Measurements from ENCODE around the gene CST4.
"Not testable (repeated sequence)": the region's sequence is repeated elsewhere in the genome, so short reads cannot be mapped to it uniquely, and the experiment has no call there.

Gene CST4

DNA sequence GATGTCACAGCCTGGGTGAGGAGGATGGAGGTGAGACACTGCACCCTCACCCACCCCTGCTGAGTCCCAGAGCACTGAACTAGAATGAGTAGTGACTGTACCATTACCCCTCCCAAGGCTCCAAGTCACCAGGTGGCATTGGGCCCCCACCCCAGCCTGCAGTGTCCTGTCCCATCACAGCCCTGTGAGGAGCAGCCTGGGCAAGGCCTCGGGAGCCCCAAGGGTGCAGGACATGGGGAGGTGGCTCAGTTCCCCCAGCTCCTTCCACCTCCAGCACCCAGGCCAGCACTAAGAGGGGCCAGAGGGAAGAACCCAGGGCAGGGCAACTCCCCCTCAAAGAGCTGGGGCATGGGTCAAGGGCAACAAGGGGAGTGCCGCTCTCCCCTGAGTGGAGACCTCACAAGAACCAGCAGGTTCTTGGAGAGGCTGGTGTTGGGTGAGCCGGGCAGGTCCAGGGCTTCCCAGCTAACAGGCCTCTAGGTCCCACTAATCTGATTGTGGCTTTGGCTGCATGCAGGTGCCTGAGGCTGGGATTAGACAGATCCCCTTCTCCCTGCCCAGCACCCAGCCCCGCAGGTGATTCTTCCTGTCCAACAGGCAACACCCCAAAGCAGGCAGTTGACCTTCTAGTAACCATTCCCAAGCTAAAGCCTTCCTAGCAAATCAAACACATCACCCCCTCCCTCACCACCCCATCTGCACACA lies 2.6 kb downstream of the CST4 start:
- no peak for DNase-seq

- not testable (repeated sequence) for DNase-seq
Measured at GRCh38 chr20:23685529-23685896, 3.3 kb downstream of the CST4 start.

DNA sequence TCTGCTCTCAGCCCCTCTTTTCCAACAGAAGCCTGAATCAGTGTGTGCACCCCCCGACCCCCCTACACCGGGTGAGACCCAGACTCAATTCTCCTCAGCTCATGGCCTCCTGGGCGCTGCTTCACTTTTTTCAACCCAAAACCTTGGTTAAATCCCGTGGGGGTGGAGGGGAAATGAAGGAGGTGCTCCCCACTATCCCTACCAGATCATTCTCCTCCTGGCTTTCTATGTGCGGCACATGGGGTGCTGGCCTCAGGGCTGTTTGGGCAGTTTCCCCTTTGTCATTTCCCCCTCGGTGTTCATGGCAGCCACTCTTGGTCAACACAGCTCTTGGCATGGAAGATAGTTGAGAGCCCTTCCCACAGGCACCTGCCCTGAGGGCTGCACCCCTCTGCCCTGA lies 4.6 kb downstream of the CST4 start:
- no peak for DNase-seq

DNA sequence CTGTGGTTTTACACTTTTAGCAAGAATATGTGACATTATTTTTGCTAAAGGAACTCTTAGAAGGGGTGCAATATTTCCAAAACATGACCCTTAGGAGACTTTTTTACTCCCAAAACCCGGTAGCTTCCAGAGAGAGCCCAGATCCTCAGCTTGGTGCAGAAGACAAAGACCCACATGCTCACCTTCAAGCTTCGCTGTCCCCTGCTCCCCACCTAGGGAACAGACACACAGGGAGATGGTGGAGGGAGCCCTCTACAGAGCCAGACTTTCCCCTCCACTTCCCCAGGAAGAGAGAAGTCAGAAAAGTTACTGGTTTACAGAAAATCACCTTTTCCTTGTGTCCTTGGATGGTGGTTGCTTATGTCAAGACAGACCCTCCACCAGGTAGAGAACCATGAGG lies 5.0 kb downstream of the CST4 start:
- no peak for DNase-seq

GRCh38 chr20:23683281-23683680 lies 5.6 kb downstream of the CST4 start:
- no peak for DNase-seq

DNA sequence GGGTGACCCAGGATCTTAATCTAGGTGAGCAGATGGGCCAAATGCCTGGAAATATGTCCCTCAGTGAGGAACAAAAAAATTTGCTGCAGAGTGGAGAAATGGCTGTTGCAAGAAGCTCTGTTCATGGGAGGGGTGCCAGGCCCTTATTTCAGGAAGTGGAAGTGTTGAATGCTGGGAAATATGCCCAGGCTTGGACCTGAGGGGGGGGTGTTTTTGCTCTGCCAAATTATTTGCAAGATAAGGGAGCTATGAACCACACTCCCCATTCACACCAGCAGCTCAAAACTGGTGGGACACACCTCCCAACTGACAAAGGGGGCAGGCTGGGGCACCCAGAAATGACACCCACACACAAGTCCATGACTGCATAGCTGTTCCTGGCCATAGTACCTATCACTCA lies 8.7 kb downstream of the CST4 start:
- DNase-seq: no peak

DNA sequence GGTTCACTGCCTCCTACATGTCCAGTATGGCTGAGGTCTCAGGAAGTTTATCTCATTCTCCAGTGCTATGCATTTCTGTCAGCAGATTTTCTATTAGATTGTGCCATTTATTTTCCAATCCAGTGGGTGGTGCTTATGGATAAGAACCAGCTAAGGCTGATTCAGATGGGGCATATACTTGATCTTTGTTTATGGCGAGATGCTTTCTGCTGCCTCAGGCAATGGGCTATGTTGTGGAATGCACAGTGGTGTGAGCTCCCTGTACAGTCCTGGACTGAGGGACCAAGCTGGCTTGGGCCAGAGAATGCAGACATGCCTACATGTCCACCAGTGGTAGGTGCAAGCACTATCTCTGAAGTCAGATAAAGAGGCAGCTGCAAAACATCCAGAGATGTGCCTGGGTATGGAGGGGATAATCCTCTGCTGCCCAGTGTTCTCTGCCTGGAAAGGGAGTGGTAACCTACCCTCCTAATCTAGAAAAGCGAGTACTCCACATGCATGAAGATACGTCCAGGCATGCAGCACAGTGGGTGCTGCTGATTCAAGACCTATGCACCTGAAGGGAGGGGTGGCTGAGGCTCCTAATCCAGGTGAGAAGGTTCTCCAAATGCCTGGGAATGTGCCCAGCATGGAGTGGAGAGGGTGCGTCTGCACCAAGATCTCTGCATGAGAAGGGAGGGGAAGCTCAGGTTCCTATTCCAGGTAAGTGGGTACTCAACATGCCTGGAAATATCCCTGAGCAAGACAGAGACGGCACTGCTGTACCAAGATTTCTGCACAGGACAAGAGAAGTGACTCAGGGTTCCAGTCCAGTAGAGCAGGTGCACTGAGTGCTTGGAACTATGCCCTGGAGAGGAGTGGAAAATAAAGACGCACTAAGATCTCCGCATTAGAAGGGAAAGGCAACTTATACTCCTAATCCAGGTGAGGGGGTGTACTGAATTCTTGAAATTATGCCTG lies 9.4 kb downstream of the CST4 start:
- DNase-seq: no peak

- DNase-seq: no peak
Measured at GRCh38 chr20:23673209-23673608, 15.6 kb downstream of the CST4 start.

DNA sequence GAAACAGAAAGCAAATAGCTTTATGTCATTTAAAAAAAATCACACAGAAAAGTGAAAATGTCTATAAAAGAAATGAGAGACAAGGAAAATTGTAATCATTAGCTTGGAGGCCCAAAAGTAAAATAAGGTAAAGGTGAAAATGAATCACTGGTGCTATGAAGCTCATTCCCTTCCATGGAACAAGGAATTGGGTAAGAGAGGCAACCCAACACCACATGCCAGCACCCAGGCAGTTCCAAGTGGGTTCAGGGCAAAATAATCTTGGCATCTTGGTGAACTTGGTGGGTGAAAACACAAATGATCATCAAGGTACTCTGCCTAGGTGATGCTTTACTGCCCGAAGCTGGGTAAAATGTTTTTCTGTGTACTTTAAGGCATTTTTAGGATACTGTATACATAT lies 16.7 kb downstream of the CST4 start:
- DNase-seq: no peak

GRCh38 chr20:23671479-23671878 lies 17.4 kb downstream of the CST4 start:
- DNase-seq: no peak

DNA sequence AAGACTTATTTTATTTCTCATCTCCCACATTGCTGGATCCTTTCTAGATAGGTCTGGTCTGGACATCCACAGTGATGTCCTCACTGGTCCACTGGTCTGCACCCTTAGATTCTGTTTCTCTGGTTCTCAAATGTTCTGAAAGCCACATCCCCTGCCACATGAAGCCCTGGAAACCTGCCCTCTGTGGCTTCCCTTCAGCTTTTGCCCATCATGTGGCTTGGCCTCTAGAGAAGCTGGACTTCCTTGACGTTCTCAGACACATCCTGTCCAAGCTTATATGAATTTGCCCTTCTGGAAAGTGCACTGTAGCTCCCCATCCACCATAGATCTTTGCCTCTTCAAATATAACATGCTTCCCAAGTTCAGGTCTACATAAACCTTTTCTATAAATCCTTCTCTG lies 18.5 kb downstream of the CST4 start:
- DNase-seq: no peak

- no peak for DNase-seq
Measured at GRCh38 chr20:23669866-23670265, 19.0 kb downstream of the CST4 start.

- no peak for DNase-seq
Measured at GRCh38 chr20:23669327-23669726, 19.5 kb downstream of the CST4 start.

GRCh38 chr20:23668477-23668951 lies 20.3 kb downstream of the CST4 start:
- peak; percentile 46 for DNase-seq

DNA sequence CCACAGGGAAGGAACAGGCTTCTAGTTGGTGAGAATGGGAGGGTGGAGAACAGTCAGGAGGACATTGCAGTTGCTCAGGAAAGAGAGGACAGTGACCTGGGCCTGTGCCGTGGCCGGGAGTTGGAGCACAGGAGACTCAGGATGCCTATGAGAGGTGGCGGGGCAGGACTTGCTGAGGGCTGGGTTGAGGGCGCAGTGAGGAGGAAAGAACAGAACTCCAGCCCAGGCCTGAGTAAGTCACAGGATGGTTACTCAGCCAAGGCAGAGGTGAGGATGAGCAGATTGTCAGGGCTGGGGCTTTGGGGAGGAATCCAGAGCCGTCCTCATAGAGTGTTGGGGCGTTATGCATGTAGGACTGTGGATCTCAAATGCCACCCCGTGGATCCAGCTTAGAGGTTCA lies 21.2 kb downstream of the CST4 start:
- no peak for DNase-seq

DNA sequence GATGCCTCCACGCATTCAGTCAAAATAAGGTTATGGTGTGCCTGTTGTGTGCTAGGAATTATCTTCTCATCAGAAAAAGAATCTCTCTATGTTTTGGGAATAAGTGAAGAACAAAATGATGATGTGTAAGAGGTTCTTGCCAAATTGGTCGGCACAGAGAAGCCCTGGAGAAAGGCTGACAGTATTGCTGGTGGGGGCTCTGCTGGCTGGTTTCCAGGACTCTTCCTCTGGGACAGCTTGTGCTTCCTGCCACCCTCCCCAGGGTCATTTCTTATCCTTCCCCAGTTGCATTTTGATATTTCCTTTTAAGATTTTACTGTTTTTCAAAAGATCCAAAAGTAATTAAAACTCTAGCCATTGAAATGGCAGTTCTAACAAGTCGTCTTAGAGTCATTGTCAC lies 22.1 kb downstream of the CST4 start:
- DNase-seq: no peak

- DNase-seq: no peak
Measured at GRCh38 chr20:23666189-23666588, 22.6 kb downstream of the CST4 start.

DNA sequence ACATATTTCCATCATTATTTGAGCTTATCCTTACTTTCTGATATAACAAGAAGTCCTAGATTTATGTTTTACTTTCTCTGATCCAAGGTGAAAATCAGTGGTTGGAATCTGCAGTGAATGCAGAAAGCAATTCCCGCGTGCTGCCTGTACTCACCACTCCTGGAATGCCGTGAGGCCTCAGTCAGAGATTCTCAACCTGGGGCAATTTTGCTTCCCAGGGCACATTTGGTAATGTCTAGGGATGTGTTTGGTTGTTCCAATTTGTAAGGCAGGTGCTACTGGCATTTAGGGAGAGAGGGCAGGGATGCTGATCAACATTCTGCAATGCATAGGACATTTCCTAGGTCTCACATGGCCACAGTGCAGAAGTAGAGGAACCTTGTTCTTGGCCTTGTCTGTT lies 23.9 kb downstream of the CST4 start:
- no peak for DNase-seq

DNA sequence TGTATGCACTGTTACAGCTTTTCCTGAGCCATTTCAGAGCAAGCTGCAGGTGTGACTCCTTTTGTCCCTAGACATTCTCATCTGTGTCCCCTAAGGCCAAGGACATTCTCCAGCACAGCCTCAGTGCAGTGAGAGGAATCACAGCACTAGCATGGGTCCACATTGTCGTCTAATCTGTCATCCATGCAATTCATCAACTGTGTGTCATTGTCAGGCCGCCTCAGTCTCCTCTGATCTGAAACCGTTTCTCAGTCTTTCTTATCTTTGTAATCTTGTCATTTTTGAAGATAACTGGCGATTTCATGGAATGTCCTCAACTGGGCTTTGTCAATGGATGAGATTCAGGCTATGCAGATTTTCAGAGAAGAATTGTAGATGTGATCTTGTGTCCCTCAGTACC lies 24.8 kb downstream of the CST4 start:
- not testable (repeated sequence) for DNase-seq

DNA sequence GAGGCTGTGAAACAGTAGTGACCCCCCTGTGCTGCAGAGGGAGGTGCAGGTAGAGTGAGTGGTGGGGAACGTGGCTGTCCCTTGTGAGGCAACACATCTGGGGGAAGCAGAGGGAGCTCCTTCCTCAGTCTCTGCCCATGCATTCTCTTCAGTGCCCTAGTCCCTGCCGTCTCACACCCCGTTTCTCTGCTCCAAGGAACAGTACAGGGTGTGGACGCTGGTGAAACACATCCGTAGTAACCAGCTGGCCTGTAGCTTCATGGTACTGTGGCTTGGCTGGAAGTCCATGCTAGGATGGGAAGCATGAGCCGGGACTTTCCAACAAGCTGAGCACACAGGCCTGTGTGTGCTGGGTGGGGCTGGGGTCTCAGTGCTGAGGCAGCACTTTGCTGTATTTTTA lies 25.7 kb downstream of the CST4 start:
- DNase-seq: no peak

DNA sequence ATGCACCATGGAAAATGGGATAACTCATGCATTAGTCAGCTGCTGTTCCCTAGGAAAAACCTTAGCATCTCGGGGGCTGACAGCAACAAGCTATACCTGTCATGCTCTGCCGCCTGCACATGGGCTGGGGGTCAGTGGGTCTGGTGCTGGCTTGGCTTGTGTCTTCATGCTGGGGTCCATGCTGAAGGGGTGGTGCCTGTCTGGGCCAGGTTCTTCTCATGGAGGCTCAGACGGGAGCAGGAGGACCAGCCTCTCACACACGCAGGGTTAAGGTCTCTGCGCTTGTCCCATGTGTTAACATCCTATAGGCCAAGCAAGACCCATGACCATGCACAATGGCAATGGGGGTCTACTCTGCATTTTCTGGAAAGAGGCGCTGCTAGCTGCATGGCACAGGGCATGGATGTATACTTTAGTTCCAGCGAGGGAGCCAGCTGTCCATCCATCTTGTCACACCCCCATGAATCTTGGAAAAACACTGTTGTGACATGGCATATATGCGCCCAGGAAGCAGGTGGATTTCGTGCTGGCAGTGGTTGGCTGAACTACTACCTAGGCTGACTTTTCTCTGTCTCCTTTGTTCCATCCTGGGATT lies 26.5 kb downstream of the CST4 start:
- DNase-seq: no peak

GRCh38 chr20:23661002-23661429 lies 27.8 kb downstream of the CST4 start:
- DNase-seq: no peak

DNA sequence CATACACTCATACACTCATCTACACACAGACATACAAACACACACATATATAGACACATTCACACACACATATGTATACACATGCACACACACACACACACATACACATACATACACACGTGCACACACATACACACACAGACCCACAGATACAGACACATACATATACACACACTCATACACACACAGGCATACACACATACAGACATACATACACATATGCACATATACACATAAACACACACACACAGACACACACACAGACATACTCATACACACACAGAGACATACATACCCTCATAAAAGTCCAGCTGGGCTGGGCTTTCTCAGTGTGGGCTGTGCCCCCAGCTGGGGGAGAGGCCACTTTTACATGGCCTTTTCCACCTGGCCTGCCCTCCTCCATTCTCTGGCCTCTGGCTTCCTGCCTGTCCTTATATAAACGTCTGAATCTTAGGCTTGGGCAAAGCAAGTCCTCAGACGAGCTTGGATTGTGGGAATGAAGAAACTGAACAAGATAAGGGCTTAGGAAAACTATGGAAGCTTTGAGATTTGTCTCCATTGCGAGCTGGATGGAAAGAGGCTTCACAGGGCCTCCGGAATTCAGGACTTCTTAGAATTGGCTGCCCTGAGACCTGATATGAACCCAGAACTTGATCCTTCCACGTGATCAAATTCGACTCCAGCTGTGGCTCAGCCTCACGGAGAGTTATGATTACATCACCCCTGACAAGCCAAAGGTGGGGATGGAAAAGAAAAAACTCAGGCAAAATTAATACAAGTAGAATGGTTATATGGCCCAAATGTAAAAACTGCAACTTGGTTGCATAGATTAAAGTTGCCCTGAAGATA lies 28.6 kb downstream of the CST4 start:
- DNase-seq: no peak

Measured in stimulated activated CD4-positive, alpha-beta T cell treated with anti-CD3 and anti-CD28 coated beads, Interleukin-15, amount 100 ng/mL, for 24 hours (primary cell).